ENCODE measurements around the gene TMEM86A. TPM values are rescaled to one million over a fixed set of nuclear protein-coding genes. Genes with fewer than 3 reads are reported as not detected.
"Not testable (repeated sequence)": the region's sequence is repeated elsewhere in the genome, so short reads cannot be mapped to it uniquely, and the experiment has no call there.

TMEM86A gene
- 10 to 100 TPM; 17.1 to 57.0 (median 41.1) TPM for total RNA-seq

GRCh38 chr11:18698341-18699268 is at the start of gene TMEM86A:
Gene TMEM86A, plus strand, starts transcription at chr11:18698779. Its CDS starts 108 bp downstream, at chr11:18698887.
- Histone ChIP-seq H3K9me3 (no peaks in the 10 kb centered on the region), H3K4me1 (peaks cover 21% of the 10 kb centered on the region), H3K27me3 (no peaks in the 10 kb centered on the region), H3K27ac (peak within 1 kb of the TSS; percentile 88), H3K36me3 (peaks cover 13% of the 10 kb centered on the region), H3K4me3 (peak within 1 kb of the TSS; percentile 90)
- TF ChIP-seq EP300 (IDR thresholded peaks at IDR 0.05) (no peak), POLR2AphosphoS5 (IDR thresholded peaks at IDR 0.05) (peak in 1 of 3 donors; percentile 8), POLR2A (IDR thresholded peaks at IDR 0.05) (peak in 1 of 2 donors; percentile 81)
- TF ChIP-seq, protein P1, sequence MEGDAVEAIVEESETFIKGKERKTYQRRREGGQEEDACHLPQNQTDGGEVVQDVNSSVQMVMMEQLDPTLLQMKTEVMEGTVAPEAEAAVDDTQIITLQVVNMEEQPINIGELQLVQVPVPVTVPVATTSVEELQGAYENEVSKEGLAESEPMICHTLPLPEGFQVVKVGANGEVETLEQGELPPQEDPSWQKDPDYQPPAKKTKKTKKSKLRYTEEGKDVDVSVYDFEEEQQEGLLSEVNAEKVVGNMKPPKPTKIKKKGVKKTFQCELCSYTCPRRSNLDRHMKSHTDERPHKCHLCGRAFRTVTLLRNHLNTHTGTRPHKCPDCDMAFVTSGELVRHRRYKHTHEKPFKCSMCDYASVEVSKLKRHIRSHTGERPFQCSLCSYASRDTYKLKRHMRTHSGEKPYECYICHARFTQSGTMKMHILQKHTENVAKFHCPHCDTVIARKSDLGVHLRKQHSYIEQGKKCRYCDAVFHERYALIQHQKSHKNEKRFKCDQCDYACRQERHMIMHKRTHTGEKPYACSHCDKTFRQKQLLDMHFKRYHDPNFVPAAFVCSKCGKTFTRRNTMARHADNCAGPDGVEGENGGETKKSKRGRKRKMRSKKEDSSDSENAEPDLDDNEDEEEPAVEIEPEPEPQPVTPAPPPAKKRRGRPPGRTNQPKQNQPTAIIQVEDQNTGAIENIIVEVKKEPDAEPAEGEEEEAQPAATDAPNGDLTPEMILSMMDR (IDR thresholded peaks at IDR 0.05) = no peak
- DNase-seq (ENCODE audit: low spot score in 2 of 2) = peak; percentile 96
- 0% methylated on average over 10 of the region's 98 CpGs for WGBS

GRCh38 chr11:18650353-18650752 is 48.2 kb upstream of the TMEM86A start:
- Histone ChIP-seq H3K4me1 (no peaks in the 10 kb centered on the region), H3K36me3 (no peaks in the 10 kb centered on the region), H3K9me3 (no peaks in the 10 kb centered on the region), H3K4me3 (no peak overlapping the region), H3K27me3 (no peaks in the 10 kb centered on the region), H3K27ac (no peak overlapping the region)
- TF ChIP-seq, protein P1 (IDR thresholded peaks at IDR 0.05) = no peak
- WGBS = 85% methylated on average over 4 of the region's 4 CpGs
- DNase-seq (ENCODE audit: low spot score in 2 of 2) = no peak

- Histone ChIP-seq H3K4me3 (no peak overlapping the region), H3K9me3 (no peaks in the 10 kb centered on the region), H3K27ac (no peak overlapping the region), H3K36me3 (no peaks in the 10 kb centered on the region), H3K27me3 (no peaks in the 10 kb centered on the region), H3K4me1 (no peaks in the 10 kb centered on the region)
- no peak for TF ChIP-seq POLR2A (IDR thresholded peaks at IDR 0.05)
- TF ChIP-seq, protein P1 (IDR thresholded peaks at IDR 0.05) = peak in 1 of 2 donors; percentile 32
- 71% methylated on average over 19 of the region's 19 CpGs for whole genome bisulfite sequencing
- DNase-seq (ENCODE audit: low spot score in 2 of 2) = no peak
These were observed 47.6 kb upstream of the TMEM86A start for GRCh38 chr11:18650859-18651557.

GRCh38 chr11:18657673-18658072 is 40.9 kb upstream of the TMEM86A start:
- WGBS = 78% methylated on average over 5 of the region's 5 CpGs
- no peak overlapping the region for H3K4me3 ChIP-seq

DNA sequence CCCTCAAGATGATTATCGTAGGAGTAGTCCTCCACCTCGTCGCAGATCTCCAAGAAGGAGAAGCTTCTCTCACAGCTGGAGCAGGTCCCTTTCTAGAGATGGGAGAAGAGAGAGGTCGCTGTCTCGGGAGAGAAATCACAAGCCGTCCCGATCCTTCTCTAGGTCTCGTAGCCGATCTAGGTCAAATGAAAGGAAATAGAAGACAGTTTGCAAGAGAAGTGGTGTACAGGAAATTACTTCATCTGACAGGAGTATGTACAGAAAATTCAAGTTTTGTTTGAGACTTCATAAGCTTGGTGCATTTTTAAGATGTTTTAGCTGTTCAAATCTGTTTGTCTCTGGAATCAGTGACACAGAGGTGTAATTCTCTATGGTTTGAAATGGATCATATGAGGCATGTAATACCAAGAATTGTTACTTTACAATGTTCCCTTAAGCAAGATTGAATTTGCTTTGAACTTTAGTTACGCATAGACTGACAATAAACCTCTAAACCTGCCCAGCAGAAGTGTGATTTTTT is 33.2 kb upstream of the TMEM86A start:
- not testable (repeated sequence) for H3K27ac ChIP-seq; H3K9me3 ChIP-seq; H3K4me3 ChIP-seq; H3K36me3 ChIP-seq; H3K27me3 ChIP-seq; H3K4me1 ChIP-seq; DNase-seq (ENCODE audit: low spot score in 2 of 2)
- WGBS = 81% methylated on average over 10 of the region's 10 CpGs

More at GRCh38 chr11:18657673-18658072, 40.9 kb upstream of the TMEM86A start:
- Histone ChIP-seq H3K27me3 (peaks cover 6% of the 10 kb centered on the region), H3K9me3 (no peaks in the 10 kb centered on the region), H3K27ac (no peak overlapping the region), H3K4me1 (no peaks in the 10 kb centered on the region), H3K36me3 (no peaks in the 10 kb centered on the region)
- DNase-seq (ENCODE audit: low spot score in 2 of 2) = peak in 1 of 2 donors; percentile 12
- TF ChIP-seq POLR2A (IDR thresholded peaks at IDR 0.05) (no peak), POLR2AphosphoS5 (IDR thresholded peaks at IDR 0.05) (no peak)
- TF ChIP-seq, protein P1 (IDR thresholded peaks at IDR 0.05) = no peak

Measured in suprapubic skin (tissue), 4 donors.